H1 (cell line): Measurements from ENCODE around the gene TNC.

Source experiments
- ASH2L ChIP-seq: fragments of 200-600, 300-600 bp; sonication (generic); IDR thresholded peaks from one replicate; pipeline ENCODE4 v1.7.1; 2017; ENCODE audit warnings: low read length
- BACH1 ChIP-seq: IDR thresholded peaks from 2 replicates; pipeline ENCODE4 v1.6.1; 2012; ENCODE audit warnings: low read length, improper control_type of control experiment
- CBX5 ChIP-seq: fragments of 300-800, 300-1000 bp; sonication (generic); IDR thresholded peaks from 2 replicates; pipeline ENCODE4 v1.7.1; 2016; ENCODE audit warnings: antibody characterized with exemption, low read length, low read depth
- CHD7 ChIP-seq: fragments of 300-600 bp; sonication (generic); IDR thresholded peaks from 2 replicates; pipeline ENCODE4 v1.7.1; 2012; ENCODE audit warnings: low read length, moderate library complexity, mild to moderate bottlenecking, inconsistent platforms; ENCODE audit not compliant: insufficient replicate concordance
- CTCF ChIP-seq, 3 experiments: IDR thresholded peaks; 1 replicate in 2 of 3; 2 replicates in 1 of 3; pipeline versions ENCODE4 v1.5.1 to v1.6.1; 2011; ENCODE audit warnings: low read length in 3 of 3, mild to moderate bottlenecking in 3 of 3, inconsistent platforms in 2 of 3, low read depth in 1 of 3, moderate library complexity in 1 of 3; ENCODE audit not compliant: insufficient read depth in 1 of 3; ENCODE audit errors: control extremely low read depth in 1 of 3
- EZH2 ChIP-seq: fragments of 200-600 bp; sonication (generic); IDR thresholded peaks from 2 replicates; pipeline ENCODE4 v1.7.1; 2012; ENCODE audit warnings: low read depth, mild to moderate bottlenecking, moderate library complexity, low read length, inconsistent platforms; ENCODE audit not compliant: severe bottlenecking
- HDAC6 ChIP-seq: IDR thresholded peaks from one replicate; pipeline ENCODE4 v1.7.1; 2012; ENCODE audit warnings: low read depth, mild to moderate bottlenecking, inconsistent platforms, low read length, moderate library complexity
- KDM4A ChIP-seq: IDR thresholded peaks from one replicate; pipeline ENCODE4 v1.7.1; 2012; ENCODE audit warnings: low read depth, mild to moderate bottlenecking, moderate library complexity, low read length, inconsistent platforms; ENCODE audit not compliant: severe bottlenecking
- MAX ChIP-seq: IDR thresholded peaks from 2 replicates; pipeline ENCODE4 v1.6.1; 2012; ENCODE audit warnings: inconsistent platforms
- POLR2AphosphoS5 ChIP-seq: IDR thresholded peaks from 2 replicates; pipeline ENCODE4 v1.6.1; 2011; ENCODE audit warnings: low read depth, low read length
- USF2 ChIP-seq: IDR thresholded peaks from 2 replicates; pipeline ENCODE4 v1.6.1; 2011; ENCODE audit warnings: low read length, improper control_type of control experiment

GRCh38 chr9:114989600-114990410, 128.2 kb downstream of the TNC start:
- TF ChIP-seq MAX: no peak
- TF ChIP-seq EZH2: no peak
- no peak for TF ChIP-seq POLR2AphosphoS5
- no peak for TF ChIP-seq KDM4A
- no peak for TF ChIP-seq CTCF (IDR thresholded peaks at IDR 0.05; ENCODE audit: control extremely low read depth in 1 of 3, insufficient read depth in 1 of 3, low read depth in 1 of 3, low read length in 3 of 3)
- TF ChIP-seq HDAC6: no peak
- no peak for TF ChIP-seq ASH2L
- no peak for TF ChIP-seq BACH1
- TF ChIP-seq USF2: no peak
- no peak for TF ChIP-seq CHD7
- no peak for TF ChIP-seq CBX5
